ENCODE data around the gene FLYWCH2. TPM values are rescaled to one million over a fixed set of nuclear protein-coding genes. Genes with fewer than 3 reads are reported as not detected.

FLYWCH2 gene
- total and polyA plus RNA-seq, 9 of the 15 experiments (the other 6 are each of a cell fraction or from before 2014, with no cell fraction given): 0.70 to 55.5 (median 7.6) TPM

- TF ChIP-seq TRIM25 (IDR thresholded peaks at IDR 0.05; ENCODE audit: borderline replicate concordance) (no peak), ETV1 (tag; conservative IDR thresholded peaks at IDR 0.05; ENCODE audit: low read depth) (no peak), NR3C1 (CRISPR knock-in tag; IDR thresholded peaks at IDR 0.05) (no peak), RBM15 (IDR thresholded peaks at IDR 0.05; ENCODE audit: insufficient read depth, low read length) (no peak), RBM39 (optimal IDR thresholded peaks at IDR 0.05; ENCODE audit: low read depth, low read length) (no peak), SMARCA4 (IDR thresholded peaks at IDR 0.05) (no peak), SP1 (CRISPR knock-in tag; IDR thresholded peaks at IDR 0.05) (peak; percentile 98), U2AF2 (optimal IDR thresholded peaks at IDR 0.05; ENCODE audit: low read depth, low read length) (no peak), MAFG (tag; conservative IDR thresholded peaks at IDR 0.05) (no peak), ZZZ3 (IDR thresholded peaks at IDR 0.05) (no peak), PRMT5 (CRISPR knock-in tag; IDR thresholded peaks at IDR 0.05) (no peak), ILK (tag; IDR thresholded peaks at IDR 0.05; ENCODE audit: borderline replicate concordance, low read depth) (no peak), ZKSCAN3 (CRISPR knock-in tag; IDR thresholded peaks at IDR 0.05) (no peak), MITF (IDR thresholded peaks at IDR 0.05) (no peak), CBX2 (IDR thresholded peaks at IDR 0.05; ENCODE audit: insufficient read depth, low read length, poor library complexity, severe bottlenecking) (no peak), TRIM24 (IDR thresholded peaks at IDR 0.05) (no peak), MEF2A (IDR thresholded peaks at IDR 0.05; ENCODE audit: control insufficient read depth, low read depth, low read length) (no peak), ZMIZ1 (IDR thresholded peaks at IDR 0.05; ENCODE audit: low read depth in 2 of 2, low read length in 2 of 2) (peak in 1 of 2 experiments; percentile 77; a peak in 2 of 4 replicates), LCOR (CRISPR knock-in tag; IDR thresholded peaks at IDR 0.05) (peak; percentile 80), SREBF2 (CRISPR knock-in tag; IDR thresholded peaks at IDR 0.05) (no peak), HNRNPUL1 (IDR thresholded peaks at IDR 0.05; ENCODE audit: low read length) (no peak), SETDB1 (IDR thresholded peaks at IDR 0.05; ENCODE audit: low read length) (no peak), ARID1B (IDR thresholded peaks at IDR 0.05) (no peak; the same call in 1 of the 2 replicates)
These were observed 22.4 kb downstream of the FLYWCH2 start (continued) for GRCh38 chr16:2905241-2905987.
